Tibial nerve (tissue), 4 donors: ENCODE results near the gene OSBPL6.

Experiments used
- CTCF ChIP-seq, 5 experiments: fragments of 200-600 bp in 3 of 5; fragments of 450-650 bp in 2 of 5; sonication (generic) in 3 of 5; IDR thresholded peaks; one replicate each; pipeline ENCODE4 v1.5.1; 2016 to 2019; ENCODE audit warnings: antibody characterized with exemption in 5 of 5, mild to moderate bottlenecking in 3 of 5, moderate library complexity in 2 of 5
- EP300 ChIP-seq, 2 donors: sonication (generic); formaldehyde crosslinking; IDR thresholded peaks; one replicate each; pipeline ENCODE4 v1.6.1; 2017; ENCODE audit warnings: antibody characterized with exemption in 2 of 2, mild to moderate bottlenecking in 1 of 2
- POLR2A ChIP-seq, 2 donors: fragments of 450-650 bp; IDR thresholded peaks; one replicate each; pipeline ENCODE4 v1.6.1; 2017; ENCODE audit warnings: antibody characterized with exemption in 2 of 2, mild to moderate bottlenecking in 2 of 2, moderate library complexity in 2 of 2

GRCh38 chr2:178335230-178335629 lies 140.9 kb downstream of the OSBPL6 start:
- TF ChIP-seq CTCF (IDR thresholded peaks at IDR 0.05) (no peak), EP300 (IDR thresholded peaks at IDR 0.05) (no peak), POLR2A (IDR thresholded peaks at IDR 0.05) (no peak)
